ENCODE results near the gene HOXC12.

Gene HOXC12

GRCh38 chr12:53954694-53955035, at the start of gene HOXC12:
Gene HOXC12 (plus strand): TSS chr12:53954903. CDS start chr12:53954930, 27 bp downstream.
- H3K27ac ChIP-seq = no peak within 1 kb of the TSS
- no peak for TF ChIP-seq CTCF (conservative IDR thresholded peaks at IDR 0.05)

GRCh38 chr12:53907103-53907502, 47.6 kb upstream of the HOXC12 start:
- TF ChIP-seq CTCF (conservative IDR thresholded peaks at IDR 0.05) = no peak
- H3K27ac ChIP-seq = no peak overlapping the region

- no peak overlapping the region for H3K27ac ChIP-seq
- no peak for TF ChIP-seq CTCF (conservative IDR thresholded peaks at IDR 0.05)
These were observed 37.7 kb upstream of the HOXC12 start for GRCh38 chr12:53916788-53917655.

GRCh38 chr12:53924521-53925405, 29.9 kb upstream of the HOXC12 start:
- H3K27ac ChIP-seq = no peak overlapping the region
- no peak for TF ChIP-seq CTCF (conservative IDR thresholded peaks at IDR 0.05)

GRCh38 chr12:53927220-53928029, 27.3 kb upstream of the HOXC12 start:
- TF ChIP-seq CTCF (conservative IDR thresholded peaks at IDR 0.05) = no peak
- no peak overlapping the region for H3K27ac ChIP-seq

- TF ChIP-seq CTCF (conservative IDR thresholded peaks at IDR 0.05) = no peak
- no peak overlapping the region for H3K27ac ChIP-seq
These were observed 26.5 kb upstream of the HOXC12 start for GRCh38 chr12:53928054-53928835.
